GM12801 (cell line): ENCODE measurements around the gene TCFL5.

Source experiments
- TF ChIP-seq, protein P1 (sequence below): IDR thresholded peaks from one replicate; pipeline ENCODE4 v1.5.1; 2011; ENCODE audit warnings: control low read depth; ENCODE audit not compliant: insufficient read length; ENCODE audit errors: extremely low read depth

TCFL5 gene

DNA sequence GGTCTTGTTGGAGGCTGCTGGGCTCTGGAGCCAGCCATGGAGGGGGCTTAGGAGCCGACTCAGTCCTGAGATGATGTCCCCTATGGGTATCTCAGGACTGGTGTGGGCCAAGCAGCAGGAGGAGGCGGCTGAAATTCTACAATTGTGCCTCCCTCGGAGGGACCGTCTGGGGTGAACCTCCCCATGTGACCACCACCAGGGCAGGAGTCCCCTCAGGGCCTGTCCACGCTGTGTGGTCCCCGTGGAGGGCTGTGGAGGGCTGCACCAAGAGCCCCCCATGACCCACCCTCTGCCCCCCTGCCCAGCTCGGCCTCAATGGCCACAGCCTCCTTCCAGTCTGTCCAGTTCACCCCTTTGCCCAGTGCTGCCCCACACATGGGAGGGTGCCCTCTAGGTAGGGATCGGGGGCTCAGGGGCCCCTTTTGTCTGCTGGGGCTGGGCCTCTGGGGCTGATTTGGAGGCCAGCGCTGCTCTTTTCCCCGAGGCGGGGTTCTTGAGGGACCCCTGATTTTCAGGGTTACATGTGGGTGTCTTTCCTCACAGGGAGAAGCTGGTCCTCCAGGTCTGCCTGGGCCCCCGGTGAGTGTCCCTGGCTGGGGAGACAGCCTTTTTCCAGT, 43.5 kb downstream of the TCFL5 start:
- TF ChIP-seq, protein P1, sequence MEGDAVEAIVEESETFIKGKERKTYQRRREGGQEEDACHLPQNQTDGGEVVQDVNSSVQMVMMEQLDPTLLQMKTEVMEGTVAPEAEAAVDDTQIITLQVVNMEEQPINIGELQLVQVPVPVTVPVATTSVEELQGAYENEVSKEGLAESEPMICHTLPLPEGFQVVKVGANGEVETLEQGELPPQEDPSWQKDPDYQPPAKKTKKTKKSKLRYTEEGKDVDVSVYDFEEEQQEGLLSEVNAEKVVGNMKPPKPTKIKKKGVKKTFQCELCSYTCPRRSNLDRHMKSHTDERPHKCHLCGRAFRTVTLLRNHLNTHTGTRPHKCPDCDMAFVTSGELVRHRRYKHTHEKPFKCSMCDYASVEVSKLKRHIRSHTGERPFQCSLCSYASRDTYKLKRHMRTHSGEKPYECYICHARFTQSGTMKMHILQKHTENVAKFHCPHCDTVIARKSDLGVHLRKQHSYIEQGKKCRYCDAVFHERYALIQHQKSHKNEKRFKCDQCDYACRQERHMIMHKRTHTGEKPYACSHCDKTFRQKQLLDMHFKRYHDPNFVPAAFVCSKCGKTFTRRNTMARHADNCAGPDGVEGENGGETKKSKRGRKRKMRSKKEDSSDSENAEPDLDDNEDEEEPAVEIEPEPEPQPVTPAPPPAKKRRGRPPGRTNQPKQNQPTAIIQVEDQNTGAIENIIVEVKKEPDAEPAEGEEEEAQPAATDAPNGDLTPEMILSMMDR, result no peak

DNA sequence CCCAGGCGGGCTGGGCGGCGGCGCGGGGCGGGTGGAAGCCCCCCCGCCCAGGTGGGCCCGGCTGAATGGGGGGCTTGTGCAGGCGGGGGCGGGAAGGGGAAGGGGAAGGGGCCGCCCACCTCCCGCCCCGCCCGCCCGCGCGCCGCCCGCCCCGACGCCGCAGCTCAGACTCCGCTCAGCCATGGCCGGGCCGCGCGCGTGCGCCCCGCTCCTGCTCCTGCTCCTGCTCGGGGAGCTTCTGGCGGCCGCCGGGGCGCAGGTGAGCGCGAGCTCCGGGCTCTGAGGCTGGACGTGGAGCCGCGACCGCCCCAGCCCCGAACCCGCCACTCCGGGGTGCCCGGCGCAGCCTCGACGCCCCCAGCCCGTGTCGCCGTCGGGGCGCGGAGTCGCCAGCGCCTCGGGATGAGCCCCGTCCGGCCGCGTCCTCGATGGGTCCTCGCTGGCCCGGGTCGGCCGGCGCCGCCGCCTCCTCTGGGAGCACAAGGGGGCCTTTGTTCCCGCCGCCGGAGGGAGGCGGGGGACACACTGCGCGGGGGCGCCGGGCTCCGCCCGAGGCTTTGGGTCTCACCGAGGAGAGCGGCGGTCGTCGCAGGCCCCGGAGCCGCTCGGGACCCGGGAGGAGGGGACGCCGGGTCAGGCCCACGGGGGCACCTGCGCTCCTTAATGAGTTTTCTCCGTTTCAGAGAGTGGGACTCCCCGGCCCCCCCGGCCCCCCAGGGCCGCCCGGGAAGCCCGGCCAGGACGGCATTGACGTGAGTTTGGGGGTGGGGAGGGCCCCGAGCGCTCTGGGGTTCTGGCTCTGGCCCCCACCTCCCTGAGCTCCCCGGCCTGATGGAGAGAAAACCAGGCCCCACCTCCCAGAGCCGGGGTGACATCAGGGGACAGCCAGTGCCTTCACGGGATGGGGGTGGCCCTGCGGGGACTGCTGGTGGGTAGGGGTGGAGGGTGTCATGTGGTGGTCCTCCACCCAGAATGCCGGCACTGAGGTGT, 44.4 kb downstream of the TCFL5 start, which contains the start of gene COL9A3:
Gene COL9A3 (plus strand): TSS at position 167 of the 990 bp plus-strand sequence. CDS start 15 bp downstream, at position 182.
- TF ChIP-seq, protein P1, result no peak

DNA sequence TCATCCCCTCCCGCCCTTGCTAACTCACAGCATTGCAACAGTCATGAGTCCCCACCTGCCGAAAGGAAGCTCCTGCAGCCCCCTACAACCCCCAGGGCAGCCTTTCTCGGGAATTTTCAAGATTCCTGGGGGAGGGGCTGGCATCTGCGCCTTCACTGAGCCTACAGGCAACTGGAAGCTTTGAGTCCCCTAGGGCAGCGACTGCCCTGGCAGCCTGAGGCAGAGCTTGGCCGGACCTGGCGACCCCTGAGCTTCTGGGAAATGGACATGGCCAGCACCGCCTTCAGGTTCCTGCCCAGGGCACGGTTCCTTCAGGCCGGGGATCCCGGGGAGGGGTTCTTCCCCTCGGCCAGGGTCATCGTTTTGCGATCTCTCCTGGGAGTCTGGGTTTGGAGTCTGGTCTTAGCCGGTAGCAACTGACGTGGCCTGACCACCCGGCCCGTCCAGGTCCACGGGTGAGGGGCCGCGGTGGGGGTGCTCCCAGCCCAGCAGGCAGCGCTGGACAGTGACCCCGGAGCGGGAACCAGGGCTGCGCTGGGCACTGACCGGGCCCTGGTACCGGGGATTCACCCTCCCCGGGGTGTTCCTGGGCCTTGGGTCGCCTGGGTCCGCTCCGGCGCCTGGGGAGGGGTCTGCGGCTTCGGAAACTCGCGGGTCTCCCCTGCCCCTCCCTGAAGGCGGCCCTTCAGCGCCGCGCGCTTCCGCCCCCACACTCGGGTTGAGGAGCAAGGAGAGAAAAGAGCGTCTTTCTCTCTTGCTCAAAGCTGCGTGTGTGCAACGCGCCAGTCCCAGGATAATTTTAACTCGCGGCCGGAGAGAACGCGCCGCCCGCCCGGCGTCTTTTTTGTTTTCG, 45.4 kb downstream of the TCFL5 start:
- TF ChIP-seq, protein P1, result no peak

DNA sequence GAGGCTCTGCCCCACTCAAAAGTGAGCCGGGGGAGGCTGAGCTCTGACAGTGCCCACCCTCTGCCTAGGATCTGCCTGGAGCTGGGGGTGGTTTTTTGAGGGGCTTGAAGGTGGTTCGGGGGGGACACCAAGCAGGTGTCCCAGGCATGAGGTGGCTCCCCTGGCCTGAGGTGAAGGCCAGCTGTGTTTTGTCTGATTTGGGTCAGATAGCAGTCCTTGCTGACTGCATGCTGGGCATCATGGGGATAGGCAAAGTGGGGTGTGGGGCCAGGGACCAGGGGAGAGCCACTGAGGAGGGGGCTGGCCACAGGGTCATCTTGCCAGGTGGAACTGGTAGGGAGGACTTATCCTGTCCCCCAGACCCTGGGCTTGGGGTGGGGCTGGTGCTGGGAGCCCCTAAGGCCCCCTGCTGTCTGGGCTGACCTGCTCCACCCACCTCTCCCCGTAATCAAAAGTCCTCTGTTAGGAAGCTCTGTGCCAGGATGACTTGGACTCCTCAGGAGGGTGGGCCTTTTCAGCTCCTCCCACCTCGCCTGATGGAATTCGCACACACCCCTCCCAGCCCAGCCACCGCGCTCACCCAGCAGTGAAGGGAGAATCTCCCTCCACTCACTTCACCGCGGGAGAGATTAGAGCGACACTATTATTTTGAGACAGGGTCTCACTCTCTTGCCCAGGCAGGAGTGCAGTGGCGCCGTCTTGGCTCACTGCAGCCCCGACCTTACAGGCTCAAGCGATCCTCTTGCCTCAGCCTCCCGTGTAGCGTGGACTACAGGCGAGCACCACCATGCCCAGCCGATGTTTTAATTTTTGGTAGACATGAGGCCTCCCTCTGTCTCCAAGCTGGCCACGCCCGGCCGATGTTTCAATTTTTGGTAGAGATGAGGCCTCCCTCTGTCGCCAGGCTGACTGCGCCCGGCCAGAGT, 46.3 kb downstream of the TCFL5 start:
- TF ChIP-seq, protein P1, result no peak

DNA sequence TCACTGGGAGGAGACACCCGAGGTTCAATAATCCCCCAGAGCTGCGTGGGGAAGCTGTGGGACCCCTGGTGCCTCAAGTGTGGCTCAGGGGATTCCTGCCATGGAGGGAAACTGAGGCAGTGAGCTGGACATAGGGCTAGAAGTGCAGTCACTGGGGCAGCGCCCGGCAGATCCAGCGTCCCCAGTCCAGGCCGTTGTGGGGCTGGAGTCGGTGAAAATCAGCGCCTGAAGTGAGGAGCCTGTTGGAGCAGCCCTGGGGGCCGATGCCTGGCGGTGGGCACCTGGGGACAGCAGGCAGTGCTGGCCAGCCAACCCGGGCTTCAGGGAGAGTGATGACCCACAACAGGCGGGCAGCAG, 46.9 kb downstream of the TCFL5 start:
- TF ChIP-seq, protein P1, result no peak

DNA sequence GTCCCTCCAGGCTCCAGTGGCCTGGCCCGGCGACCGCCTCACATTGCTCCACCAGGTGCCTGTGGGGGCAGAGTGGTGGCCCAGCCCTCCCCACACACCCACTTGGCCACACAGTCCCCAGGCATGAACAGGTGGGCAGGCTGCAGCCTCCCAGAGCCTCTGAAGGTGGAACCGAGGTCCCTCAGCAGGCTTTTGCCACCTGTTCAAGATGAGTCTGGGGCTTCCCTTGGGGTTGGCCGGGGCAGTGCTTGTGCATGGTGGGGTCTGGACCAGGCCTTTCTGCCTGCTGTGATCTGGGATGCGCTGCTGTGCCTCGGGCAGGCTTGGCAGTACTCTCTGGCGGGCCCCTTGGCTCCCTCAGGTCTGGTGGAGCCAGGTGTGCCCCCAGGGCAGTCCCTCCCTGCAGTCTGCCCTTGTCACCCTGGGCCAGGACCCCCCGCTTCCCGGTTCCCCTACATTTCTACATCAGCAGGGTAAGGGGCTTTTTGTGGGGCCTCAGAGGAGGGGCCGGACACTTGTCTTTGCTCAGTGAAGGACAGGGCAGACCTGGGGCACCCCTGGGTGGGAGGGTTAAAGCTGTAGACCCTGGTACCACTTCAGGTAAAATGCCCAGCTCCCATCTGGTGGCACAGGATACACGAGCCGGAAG, 47.4 kb downstream of the TCFL5 start:
- TF ChIP-seq, protein P1, result no peak
